Measurements from ENCODE around the gene LAPTM5. TPM values are rescaled to one million over a fixed set of nuclear protein-coding genes. Genes with fewer than 3 reads are reported as not detected.

Gene LAPTM5
- total and polyA plus RNA-seq, 4 experiments from 2014 or later: 563 to 851 (median 598) TPM

DNA sequence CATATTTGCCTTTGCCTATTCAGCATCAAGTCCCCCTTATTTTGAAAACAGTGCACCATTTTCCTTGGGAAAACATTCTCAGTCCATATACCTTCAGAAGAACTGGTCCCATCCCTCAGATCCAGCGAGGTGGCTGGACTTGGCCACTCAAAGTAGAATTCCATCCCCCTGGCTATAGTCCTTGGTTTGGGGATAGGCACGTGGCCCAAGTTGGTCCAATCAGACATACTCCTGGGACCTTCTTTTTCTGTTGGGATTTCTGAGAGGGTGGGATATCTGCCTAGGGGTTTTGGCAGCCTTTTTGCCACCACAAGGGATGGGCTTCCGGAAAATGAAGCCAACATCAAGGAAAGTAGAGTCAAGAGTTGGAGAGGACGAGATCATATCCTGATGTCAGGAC is 23.5 kb downstream of the LAPTM5 start:
- peaks cover 0 to 2% (median 0%) of the 10 kb centered on the region in 8 donors for H3K9me3 Mint-ChIP-seq
- H3K27ac ChIP-seq (ENCODE audit: low read depth, low read length): no peak overlapping the region

DNA sequence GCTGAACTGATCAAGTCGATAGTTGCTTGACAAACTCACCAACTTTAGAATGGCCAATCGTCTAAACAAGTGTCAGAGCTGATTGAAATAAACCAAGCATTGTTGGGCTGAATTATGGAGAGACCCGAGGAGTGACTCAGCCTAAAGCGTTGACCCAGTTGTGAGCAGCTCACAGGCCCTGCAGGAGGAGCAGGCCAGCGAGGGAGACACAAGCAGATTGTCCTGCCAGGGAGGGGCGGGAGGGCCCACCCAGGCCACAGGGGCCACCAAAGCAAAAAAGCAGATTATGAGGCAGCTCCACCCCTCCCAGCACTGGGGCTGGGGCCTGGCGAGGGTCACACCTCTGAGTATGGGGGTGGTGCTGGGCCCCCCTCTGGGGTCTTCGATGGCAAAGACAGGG is 24.1 kb downstream of the LAPTM5 start:
- no peaks in the 10 kb centered on the region for H3K27me3 ChIP-seq (ENCODE audit: insufficient read depth, low read length)
- no peak for DNase-seq
- intact Hi-C loops (cut with micrococcal nuclease): no loop called here
- H3K4me3 ChIP-seq (ENCODE audit: low read length in 2 of 2): no peak overlapping the region
- no peak overlapping the region for H3K27ac ChIP-seq (ENCODE audit: low read depth, low read length)
- H3K9me3 ChIP-seq (ENCODE audit: control insufficient read depth in 1 of 2, low read length in 2 of 2): no peaks in the 10 kb centered on the region
- no peaks in the 10 kb centered on the region for H3K27me3 Mint-ChIP-seq
- peaks cover 61% of the 10 kb centered on the region for H3K36me3 ChIP-seq (ENCODE audit: insufficient read depth, low read length)
- peak overlapping the region in 3 of 7 donors; percentile 11 to 57 (median 29) for H3K27ac Mint-ChIP-seq
- peaks cover 21% of the 10 kb centered on the region for H3K4me1 ChIP-seq (ENCODE audit: insufficient read depth, low read length)
- peaks cover 11 to 38% (median 28%) of the 10 kb centered on the region in 4 donors for H3K4me1 Mint-ChIP-seq
- H3K4me3 Mint-ChIP-seq: no peak overlapping the region
- POLR2A ChIA-PET (ENCODE audit: partially characterized antibody): interaction anchor here (0.8 to 37.5 kb wide), 3 partner anchors 8 to 23 kb away, joined by 3 to 1160 read pairs (median 43); partner anchors contain the start of gene LAPTM5
- peaks cover 55 to 64% of the 10 kb centered on the region in 2 donors for H3K36me3 Mint-ChIP-seq
- peaks cover 0 to 2% (median 0%) of the 10 kb centered on the region in 8 donors for H3K9me3 Mint-ChIP-seq
- CTCF ChIA-PET (ENCODE audit: partially characterized antibody): interaction anchor here (1.0 to 1.7 kb wide), 4 partner anchors 10 to 46 kb away, joined by 4 to 8 read pairs (median 4); partner anchors contain the start of gene MATN1

More for the DNA sequence above, 23.5 kb downstream of the LAPTM5 start:
- POLR2A ChIA-PET (ENCODE audit: partially characterized antibody): interaction anchor here (6.0 to 37.5 kb wide), 2 partner anchors 9 to 22 kb away, joined by 43 to 1160 read pairs; partner anchors contain the start of gene LAPTM5
- Mint-ChIP-seq H3K4me3 (no peak overlapping the region), H3K36me3 (peaks cover 61 to 70% of the 10 kb centered on the region in 2 donors), H3K27ac (peak overlapping the region in 3 of 7 donors; percentile 0 to 63 (median 29)), H3K27me3 (no peaks in the 10 kb centered on the region), H3K4me1 (peaks cover 14 to 42% (median 32%) of the 10 kb centered on the region in 4 donors)
- Histone ChIP-seq H3K4me3 (ENCODE audit: low read length in 2 of 2) (no peak overlapping the region), H3K4me1 (ENCODE audit: insufficient read depth, low read length) (peaks cover 28% of the 10 kb centered on the region), H3K27me3 (ENCODE audit: insufficient read depth, low read length) (no peaks in the 10 kb centered on the region), H3K9me3 (ENCODE audit: control insufficient read depth in 1 of 2, low read length in 2 of 2) (no peaks in the 10 kb centered on the region), H3K36me3 (ENCODE audit: insufficient read depth, low read length) (peaks cover 67% of the 10 kb centered on the region)
- CTCF ChIA-PET (ENCODE audit: partially characterized antibody): no interaction called here
- no peak for DNase-seq
- intact Hi-C loops (cut with micrococcal nuclease): loop anchor here (1.0 kb wide), 1 partner anchor 9 kb away; no protein-coding TSS in a partner anchor

- Mint-ChIP-seq H3K9me3 (peaks cover 0 to 2% (median 0%) of the 10 kb centered on the region in 8 donors), H3K27ac (peak overlapping the region; percentile 5 to 83 (median 74)), H3K36me3 (peaks cover 44 to 58% of the 10 kb centered on the region in 2 donors), H3K4me3 (peak overlapping the region in 2 of 8 donors; percentile 25 to 26), H3K4me1 (peaks cover 8 to 32% (median 22%) of the 10 kb centered on the region in 4 donors), H3K27me3 (no peaks in the 10 kb centered on the region)
- no peaks in the 10 kb centered on the region for H3K27me3 ChIP-seq (ENCODE audit: insufficient read depth, low read length)
- peak in 1 of 5 donors; percentile 54 for DNase-seq
- no peak overlapping the region for H3K4me3 ChIP-seq (ENCODE audit: low read length in 2 of 2)
- H3K27ac ChIP-seq (ENCODE audit: low read depth, low read length): no peak overlapping the region
- H3K4me1 ChIP-seq (ENCODE audit: insufficient read depth, low read length): peaks cover 16% of the 10 kb centered on the region
- ChIA-PET CTCF (ENCODE audit: partially characterized antibody) (interaction anchor here (0.7 to 1.7 kb wide), 8 partner anchors 9 to 53 kb away, joined by 3 to 8 read pairs (median 4); partner anchors contain the start of gene MATN1), POLR2A (ENCODE audit: partially characterized antibody) (interaction anchor here (0.8 to 37.5 kb wide), 6 partner anchors 9 to 49 kb away, joined by 3 to 1160 read pairs (median 6); partner anchors contain the start of gene LAPTM5)
- no peaks in the 10 kb centered on the region for H3K9me3 ChIP-seq (ENCODE audit: control insufficient read depth in 1 of 2, low read length in 2 of 2)
- intact Hi-C loops (cut with micrococcal nuclease): no loop called here
- peaks cover 51% of the 10 kb centered on the region for H3K36me3 ChIP-seq (ENCODE audit: insufficient read depth, low read length)
Observed at GRCh38 chr1:30732277-30732996, 25.1 kb downstream of the LAPTM5 start.

- no peak for DNase-seq
- POLR2A ChIA-PET (ENCODE audit: partially characterized antibody): interaction anchor here (1.2 to 37.5 kb wide), 5 partner anchors 9 to 50 kb away, joined by 4 to 1160 read pairs (median 7); partner anchors contain the start of gene LAPTM5
- peaks cover 0 to 2% (median 0%) of the 10 kb centered on the region in 8 donors for H3K9me3 Mint-ChIP-seq
- peak overlapping the region in 1 of 8 donors; percentile 25 for H3K4me3 Mint-ChIP-seq
- Histone ChIP-seq H3K4me3 (ENCODE audit: low read length in 2 of 2) (no peak overlapping the region), H3K27me3 (ENCODE audit: insufficient read depth, low read length) (no peaks in the 10 kb centered on the region), H3K36me3 (ENCODE audit: insufficient read depth, low read length) (peaks cover 45% of the 10 kb centered on the region), H3K27ac (ENCODE audit: low read depth, low read length) (no peak overlapping the region), H3K9me3 (ENCODE audit: control insufficient read depth in 1 of 2, low read length in 2 of 2) (no peaks in the 10 kb centered on the region), H3K4me1 (ENCODE audit: insufficient read depth, low read length) (peaks cover 16% of the 10 kb centered on the region)
- peaks cover 8 to 30% (median 20%) of the 10 kb centered on the region in 4 donors for H3K4me1 Mint-ChIP-seq
- H3K36me3 Mint-ChIP-seq: peaks cover 38 to 55% of the 10 kb centered on the region in 2 donors
- H3K27ac Mint-ChIP-seq: peak overlapping the region; percentile 25 to 87 (median 83)
- no peaks in the 10 kb centered on the region for H3K27me3 Mint-ChIP-seq
- intact Hi-C loops (cut with micrococcal nuclease): no loop called here
- CTCF ChIA-PET (ENCODE audit: partially characterized antibody): interaction anchor here (0.9 to 2.6 kb wide), 5 partner anchors 12 to 48 kb away, joined by 3 to 11 read pairs (median 7); no protein-coding TSS in a partner anchor
Observed at GRCh38 chr1:30731806-30732276, 25.7 kb downstream of the LAPTM5 start.

- H3K9me3 Mint-ChIP-seq: peaks cover 0 to 2% (median 0%) of the 10 kb centered on the region in 8 donors
- H3K27me3 Mint-ChIP-seq: no peaks in the 10 kb centered on the region
- no peak for DNase-seq
- peak overlapping the region; percentile 61 to 89 (median 85) for H3K27ac Mint-ChIP-seq
- no peaks in the 10 kb centered on the region for H3K27me3 ChIP-seq (ENCODE audit: insufficient read depth, low read length)
- POLR2A ChIA-PET (ENCODE audit: partially characterized antibody): interaction anchor here (0.7 to 37.5 kb wide), 6 partner anchors 10 to 51 kb away, joined by 3 to 1160 read pairs (median 4); partner anchors contain the start of gene LAPTM5
- peaks cover 8 to 30% (median 20%) of the 10 kb centered on the region in 4 donors for H3K4me1 Mint-ChIP-seq
- CTCF ChIA-PET (ENCODE audit: partially characterized antibody): interaction anchor here (1.5 to 2.6 kb wide), 2 partner anchors 27 to 48 kb away, joined by 3 to 11 read pairs; no protein-coding TSS in a partner anchor
- peak overlapping the region in 2 of 8 donors; percentile 25 to 28 for H3K4me3 Mint-ChIP-seq
- intact Hi-C loops (cut with micrococcal nuclease): no loop called here
- H3K4me1 ChIP-seq (ENCODE audit: insufficient read depth, low read length): peaks cover 16% of the 10 kb centered on the region
- H3K4me3 ChIP-seq (ENCODE audit: low read length in 2 of 2): no peak overlapping the region
- peaks cover 39% of the 10 kb centered on the region for H3K36me3 ChIP-seq (ENCODE audit: insufficient read depth, low read length)
- no peaks in the 10 kb centered on the region for H3K9me3 ChIP-seq (ENCODE audit: control insufficient read depth in 1 of 2, low read length in 2 of 2)
- H3K36me3 Mint-ChIP-seq: peaks cover 34 to 52% of the 10 kb centered on the region in 2 donors
- no peak overlapping the region for H3K27ac ChIP-seq (ENCODE audit: low read depth, low read length)
Observed at GRCh38 chr1:30731109-30731805, 26.3 kb downstream of the LAPTM5 start.

GRCh38 chr1:30730346-30731108 is 27.0 kb downstream of the LAPTM5 start:
- H3K27ac Mint-ChIP-seq: peak overlapping the region; percentile 48 to 89 (median 83)
- H3K4me1 Mint-ChIP-seq: peaks cover 8 to 30% (median 18%) of the 10 kb centered on the region in 4 donors

More at GRCh38 chr1:30730346-30731108, 27.0 kb downstream of the LAPTM5 start:
- Histone ChIP-seq H3K36me3 (ENCODE audit: insufficient read depth, low read length) (peaks cover 34% of the 10 kb centered on the region), H3K27me3 (ENCODE audit: insufficient read depth, low read length) (no peaks in the 10 kb centered on the region), H3K4me1 (ENCODE audit: insufficient read depth, low read length) (peaks cover 16% of the 10 kb centered on the region), H3K9me3 (ENCODE audit: control insufficient read depth in 1 of 2, low read length in 2 of 2) (no peaks in the 10 kb centered on the region), H3K27ac (ENCODE audit: low read depth, low read length) (no peak overlapping the region), H3K4me3 (ENCODE audit: low read length in 2 of 2) (no peak overlapping the region)
- H3K36me3 Mint-ChIP-seq: peaks cover 27 to 49% of the 10 kb centered on the region in 2 donors
- POLR2A ChIA-PET (ENCODE audit: partially characterized antibody): interaction anchor here (0.9 to 37.5 kb wide), 7 partner anchors 8 to 52 kb away, joined by 3 to 1160 read pairs (median 4); partner anchors contain the start of gene LAPTM5
- intact Hi-C loops (cut with micrococcal nuclease): no loop called here
- H3K27me3 Mint-ChIP-seq: no peaks in the 10 kb centered on the region
- H3K9me3 Mint-ChIP-seq: peaks cover 0 to 2% (median 0%) of the 10 kb centered on the region in 8 donors
- H3K4me3 Mint-ChIP-seq: no peak overlapping the region
- CTCF ChIA-PET (ENCODE audit: partially characterized antibody): interaction anchor here (1.4 to 3.8 kb wide), 6 partner anchors 11 to 71 kb away, joined by 3 to 27 read pairs (median 6); no protein-coding TSS in a partner anchor
- no peak for DNase-seq

Data from CD4-positive, alpha-beta memory T cell (primary cell).